GM12878 (cell line): ENCODE data around the gene ILKAP. TPM values are rescaled to one million over a fixed set of nuclear protein-coding genes. Genes with fewer than 3 reads are reported as not detected.

ENCODE experiments used
- ATAC-seq: fragments of 200-7000 bp; cut with Tn5 transposase; 3 replicates; pipeline ENCODE4 v1.9.1; 2020; ENCODE audit warnings: mild to moderate bottlenecking, moderate library complexity
- BruUV-seq: library from RNA; stranded (reverse); fragments of 400-500 nt; replicated peaks from 2 replicates; lab custom pipeline; 2021; lab: Mats Ljungman, UMichigan
- CTCF ChIA-PET: fragments of 300-600 bp; sonication (Branson Sonifier 250); formaldehyde crosslinking; extraction: SDS; loops from one replicate; lab custom pipeline; 2021; ENCODE audit warnings: inconsistent platforms; lab: Yijun Ruan, JAX
- POLR2A ChIA-PET: fragments of 350-600 bp; formaldehyde crosslinking; extraction: SDS; loops from one replicate; lab custom pipeline; 2021; ENCODE audit warnings: inconsistent platforms; lab: Charles Lee
- RAD21 ChIA-PET: fragments of 300-600 bp; sonication (Branson Sonifier 250); formaldehyde crosslinking; loops from one replicate; lab custom pipeline; 2023; ENCODE audit warnings: antibody characterized with exemption; ENCODE audit not compliant: unreplicated experiment; lab: Charles Lee
- SMC1A ChIA-PET: fragments of 300-600 bp; sonication (Branson Sonifier 250); formaldehyde crosslinking; loops from one replicate; lab custom pipeline; 2023; ENCODE audit not compliant: unreplicated experiment, uncharacterized antibody; lab: Charles Lee
- DNase-seq: peaks from one replicate; pipeline ENCODE4 v3.0.0-alpha.2; 2011; ENCODE audit warnings: low read depth, low spot score
- FAIRE-seq: peaks from 3 replicates; lab custom pipeline; 2011; peaks lifted over from hg19 to GRCh38; lab: Jason Lieb, UNC
- H2AFZ ChIP-seq: 2 replicates; pipeline ENCODE4 v1.6.0; 2011; ENCODE audit warnings: low read depth, low read length, control low read depth; ENCODE audit not compliant: control insufficient read depth
- H3K27ac ChIP-seq: 2 replicates; pipeline ENCODE4 v1.5.1; 2011; ENCODE audit warnings: control low read depth; ENCODE audit not compliant: control insufficient read depth, insufficient read depth
- H3K27me3 ChIP-seq, 2 experiments: replicated peaks in 1 of 2; 2 replicates each; pipeline versions ENCODE4 v1.6.0 to v1.6.1; 2011; ENCODE audit warnings: low read length in 1 of 2; ENCODE audit not compliant: control insufficient read depth in 2 of 2, insufficient read depth in 2 of 2
- H3K36me3 ChIP-seq, 2 experiments: 2 replicates each; pipeline ENCODE4 v1.5.1; 2011; ENCODE audit warnings: low read length in 1 of 2; ENCODE audit not compliant: control insufficient read depth in 2 of 2, insufficient read depth in 2 of 2
- H3K4me1 ChIP-seq: 2 replicates; pipeline ENCODE4 v1.6.1; 2011; ENCODE audit warnings: mild to moderate bottlenecking, low read length, moderate library complexity, mixed read lengths; ENCODE audit not compliant: control insufficient read depth, insufficient read depth
- H3K4me2 ChIP-seq: 2 replicates; pipeline ENCODE4 v1.6.0; 2011; ENCODE audit warnings: control low read depth; ENCODE audit not compliant: control insufficient read depth, insufficient read depth
- H3K4me3 ChIP-seq: fragments of 200-600 bp; sonication (generic); 2 replicates; pipeline ENCODE4 v1.5.1; 2016
- H3K79me2 ChIP-seq: 2 replicates; pipeline ENCODE4 v1.6.0; 2011; ENCODE audit warnings: low read length; ENCODE audit not compliant: control insufficient read depth, insufficient read depth
- H3K9ac ChIP-seq: 2 replicates; pipeline ENCODE4 v1.8.0; 2011; ENCODE audit warnings: low read length, control low read depth, mixed read lengths; ENCODE audit not compliant: control insufficient read depth, insufficient read depth
- H3K9me3 ChIP-seq: replicated peaks from 3 replicates; pipeline ENCODE4 v1.5.1; 2011; ENCODE audit warnings: mild to moderate bottlenecking, low read length; ENCODE audit not compliant: control insufficient read depth, insufficient read depth
- H4K20me1 ChIP-seq: 2 replicates; pipeline ENCODE4 v1.6.0; 2011; ENCODE audit not compliant: control insufficient read depth, insufficient read depth
- EP300 ChIP-seq, 2 experiments: fragments of 150-350 bp in 1 of 2; IDR thresholded peaks; 2 replicates each; pipeline ENCODE4 v1.6.1; 2011 to 2012; ENCODE audit warnings: low read depth in 2 of 2, low read length in 2 of 2, borderline replicate concordance in 1 of 2, improper control_type of control experiment in 1 of 2, inconsistent platforms in 1 of 2; ENCODE audit not compliant: control insufficient read depth in 1 of 2
- EZH2 ChIP-seq: IDR thresholded peaks from 2 replicates; pipeline ENCODE4 v1.6.1; 2012; ENCODE audit warnings: low read depth, mild to moderate bottlenecking, control low read depth, inconsistent platforms, low read length, borderline replicate concordance; ENCODE audit not compliant: control insufficient read depth
- HCFC1 ChIP-seq: fragments of 150-350 bp; IDR thresholded peaks from 2 replicates; pipeline ENCODE4 v1.6.1; 2014; ENCODE audit warnings: low read length
- JUNB ChIP-seq: IDR thresholded peaks from 2 replicates; pipeline ENCODE4 v1.6.1; 2016; ENCODE audit warnings: antibody characterized with exemption, mild to moderate bottlenecking
- NFIC ChIP-seq: IDR thresholded peaks from 2 replicates; pipeline ENCODE4 v1.6.1; 2012; ENCODE audit warnings: low read depth, mild to moderate bottlenecking, inconsistent platforms, low read length, moderate library complexity
- NKRF ChIP-seq: fragments of 450-650 bp; conservative IDR thresholded peaks from 2 replicates; pipeline ENCODE4 v1.6.1; 2017; ENCODE audit warnings: mild to moderate bottlenecking, moderate library complexity
- NR2F1 ChIP-seq: fragments of 450-650 bp; conservative IDR thresholded peaks from 2 replicates; pipeline ENCODE4 v1.6.1; 2017; ENCODE audit warnings: mild to moderate bottlenecking
- POLR2AphosphoS2 ChIP-seq: IDR thresholded peaks from 2 replicates; pipeline ENCODE4 v1.6.1; 2011; ENCODE audit warnings: low read depth, mild to moderate bottlenecking, low read length, improper control_type of control experiment, moderate library complexity
- RAD21 ChIP-seq: IDR thresholded peaks from 2 replicates; pipeline ENCODE4 v1.6.1; 2011; ENCODE audit warnings: mild to moderate bottlenecking, low read depth, low read length, moderate library complexity; ENCODE audit not compliant: insufficient read depth
- REST ChIP-seq: IDR thresholded peaks from 2 replicates; pipeline ENCODE4 v1.6.1; 2012; ENCODE audit warnings: mild to moderate bottlenecking, low read depth, low read length
- SIN3A ChIP-seq: IDR thresholded peaks from 2 replicates; pipeline ENCODE4 v1.6.1; 2012; ENCODE audit warnings: low read depth, low read length, improper control_type of control experiment
- SMARCA5 ChIP-seq: fragments of 450-650 bp; IDR thresholded peaks from 2 replicates; pipeline ENCODE4 v1.6.1; 2017; ENCODE audit warnings: mild to moderate bottlenecking
- TAF1 ChIP-seq: IDR thresholded peaks from 2 replicates; pipeline ENCODE4 v1.6.1; 2011; ENCODE audit warnings: mild to moderate bottlenecking, low read depth, low read length, borderline replicate concordance
- ZBTB33 ChIP-seq: fragments of 450-650 bp; IDR thresholded peaks from 2 replicates; pipeline ENCODE4 v1.6.1; 2017; ENCODE audit warnings: mild to moderate bottlenecking
- ZNF217 ChIP-seq: fragments of 450-650 bp; IDR thresholded peaks from 2 replicates; pipeline ENCODE4 v1.6.1; 2017; ENCODE audit warnings: antibody characterized with exemption, mild to moderate bottlenecking
- ZNF274 ChIP-seq: IDR thresholded peaks from one replicate; pipeline ENCODE4 v1.8.0; 2011; ENCODE audit not compliant: insufficient read length, insufficient read depth
- WGBS: methylation state at CpG from one replicate; pipeline ENCODE4 v1.1.6; 2016; ENCODE audit warnings: low lambda C conversion rate; ENCODE audit not compliant: insufficient replicate concordance, insufficient coverage; ENCODE audit errors: missing lambda C conversion rate; 5-methylcytosine and 5-hydroxymethylcytosine counted together
- in situ Hi-C: fragments of 300-500 bp; cut with MboI; formaldehyde crosslinking; loops from 9 replicates; pipeline ENCODE4 v1.14.3; 2018; ENCODE audit warnings: mixed read lengths
- intact Hi-C: fragments of 100-400 bp; cut with micrococcal nuclease; formaldehyde crosslinking; loops from one replicate; pipeline ENCODE4 v1.14.2; 2022; ENCODE audit not compliant: unreplicated experiment
- polyA plus RNA-seq, 11 experiments: library from polyadenylated mRNA; depleted of rRNA in 4 of 11; unstranded in 6 of 11; stranded (reverse) in 5 of 11; fragments of >200 nt; fragmentation: Nextera tagmentation in 4 of 11; fragmentation: Illumina TruSeq in 1 of 11; extraction: Ambion mirVana in 4 of 11; extraction: Trizol in 1 of 11; gene quantifications; 1 replicate in 1 of 11; 2 replicates in 10 of 11; pipeline versions ENCODE4 v1.2.1 to v1.2.3, GENCODE V29; 2011 to 2016; ENCODE audit warnings: inconsistent platforms in 2 of 11, missing spikeins in 2 of 11, low read depth in 1 of 11
- total RNA-seq, 4 experiments: library from RNA; depleted of rRNA in 3 of 4; stranded (reverse); fragments of >200 nt in 3 of 4; fragmentation: Illumina TruSeq in 1 of 4; extraction: Trizol in 1 of 4; gene quantifications; 2 replicates each; pipeline versions ENCODE4 v1.2.1 to v1.2.3, GENCODE V29; 2013 to 2021

Gene ILKAP
- total and polyA plus RNA-seq, 10 of the 15 experiments (the other 5 are each of a cell fraction or from before 2014, with no cell fraction given), result 4.2 to 65.3 (median 37.3) TPM

- H3K4me2 ChIP-seq, result no peak overlapping the region
- H3K9me3 ChIP-seq, result no peaks in the 10 kb centered on the region
- ChIA-PET POLR2A (no interaction called here), SMC1A (no interaction called here), CTCF (no interaction called here), RAD21 (no interaction called here)
- H3K9ac ChIP-seq, result no peak overlapping the region
- no peaks in the 10 kb centered on the region for H3K79me2 ChIP-seq
- DNase-seq (no peak), ATAC-seq (no peak), FAIRE-seq (no peak)
- peaks cover 0 to 5% of the 10 kb centered on the region in 2 experiments; a peak in 2 of 4 replicates for H3K27me3 ChIP-seq
- no peaks in the 10 kb centered on the region for H3K4me1 ChIP-seq
- H3K36me3 ChIP-seq, result peaks cover 6 to 10% of the 10 kb centered on the region in 2 experiments
- H2AFZ ChIP-seq, result no peak overlapping the region
- H4K20me1 ChIP-seq, result no peaks in the 10 kb centered on the region; the same call in 1 of the 2 replicates
- WGBS, result 97% methylated on average over 8 of the region's 8 CpGs
- in situ Hi-C loops (no loop called here), intact Hi-C loops (no loop called here)
- BruUV-seq, result no TSS peak
- no peak overlapping the region for H3K4me3 ChIP-seq
- H3K27ac ChIP-seq, result no peak overlapping the region
- TF ChIP-seq REST (no peak), POLR2AphosphoS2 (no peak), EZH2 (no peak), EP300 (IDR thresholded peaks at IDR 0.05; ENCODE audit: borderline replicate concordance in 1 of 2, control insufficient read depth in 1 of 2, low read depth in 2 of 2, low read length in 2 of 2) (no peak), HCFC1 (no peak), ZNF274 (no peak), ZBTB33 (no peak), TAF1 (no peak), SIN3A (no peak), JUNB (no peak), SMARCA5 (no peak), NKRF (no peak), RAD21 (no peak), NR2F1 (no peak), ZNF217 (no peak), NFIC (no peak)
Observed at GRCh38 chr2:238167761-238168160, 35.7 kb downstream of the ILKAP start.
